ENCODE measurements around the gene RB1. TPM values are rescaled to one million over a fixed set of nuclear protein-coding genes. Genes with fewer than 3 reads are reported as not detected.

The RB1 gene
- total RNA-seq, 1 experiment from 2014 or later = 36.7 TPM

- no peak overlapping the region for H3K4me3 ChIP-seq (replicated peaks in 1 of 2; ENCODE audit: low read depth in 1 of 2, low read length in 2 of 2)
- H3K9me2 ChIP-seq (ENCODE audit: insufficient read depth) = no peaks in the 10 kb centered on the region
- H3K27ac ChIP-seq (ENCODE audit: low read depth, low read length) = no peak overlapping the region
- H4K20me1 ChIP-seq (ENCODE audit: insufficient read depth) = no peaks in the 10 kb centered on the region
- H3K4me2 ChIP-seq (ENCODE audit: low read length) = no peak overlapping the region
- intact Hi-C loops (cut with micrococcal nuclease) = no loop called here
- ChIA-PET RAD21 (ENCODE audit: low non-redundant PET in 1 of 2, low total read pairs in 2 of 2, uncharacterized antibody in 2 of 2, unreplicated experiment in 2 of 2) (no interaction called here), POLR2A (no interaction called here), CTCF (no interaction called here)
- peaks cover 0 to 20% of the 10 kb centered on the region in 2 experiments; a peak in 2 of 4 replicates for H3K36me3 ChIP-seq (ENCODE audit: control insufficient read depth in 1 of 2, insufficient read depth in 2 of 2, low read length in 2 of 2)
- H3K9ac ChIP-seq (ENCODE audit: low read length) = no peak overlapping the region
- TF ChIP-seq TCF7L2 (IDR thresholded peaks at IDR 0.05; ENCODE audit: borderline replicate concordance, extremely low read depth, insufficient read depth, insufficient read length) = no peak
- TF ChIP-seq EGR1 (IDR thresholded peaks at IDR 0.05; ENCODE audit: low read depth) = no peak
- TF ChIP-seq POLR2A (IDR thresholded peaks at IDR 0.05; ENCODE audit: borderline replicate concordance, extremely low read depth, insufficient read depth, insufficient read length) = no peak
- TF ChIP-seq FOSL1 (IDR thresholded peaks at IDR 0.05; ENCODE audit: low read depth) = no peak
- TF ChIP-seq, protein P1, sequence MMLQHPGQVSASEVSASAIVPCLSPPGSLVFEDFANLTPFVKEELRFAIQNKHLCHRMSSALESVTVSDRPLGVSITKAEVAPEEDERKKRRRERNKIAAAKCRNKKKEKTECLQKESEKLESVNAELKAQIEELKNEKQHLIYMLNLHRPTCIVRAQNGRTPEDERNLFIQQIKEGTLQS (IDR thresholded peaks at IDR 0.05) = no peak
- no peak for TF ChIP-seq CEBPB (IDR thresholded peaks at IDR 0.05; ENCODE audit: low read depth)
- TF ChIP-seq MAX (IDR thresholded peaks at IDR 0.05) = no peak
- TF ChIP-seq EZH2phosphoT487 (IDR thresholded peaks at IDR 0.05; ENCODE audit: borderline replicate concordance) = no peak
- no peak for TF ChIP-seq SRF (IDR thresholded peaks at IDR 0.05; ENCODE audit: low read depth)
- no peak for TF ChIP-seq CTCF (IDR thresholded peaks at IDR 0.05 in 2 of 3, conservative IDR thresholded peaks at IDR 0.05 in 1 of 3; ENCODE audit: borderline replicate concordance in 1 of 3, insufficient read depth in 1 of 3, low read depth in 2 of 3, low read length in 2 of 3)
- no peak for TF ChIP-seq REST (IDR thresholded peaks at IDR 0.05; ENCODE audit: low read depth)
- no peak for TF ChIP-seq YY1 (IDR thresholded peaks at IDR 0.05; ENCODE audit: extremely low read depth, insufficient replicate concordance, low read depth, low read length)
- TF ChIP-seq JUND (IDR thresholded peaks at IDR 0.05) = no peak
- TF ChIP-seq SP1 (IDR thresholded peaks at IDR 0.05; ENCODE audit: low read depth) = no peak
- no peak for TF ChIP-seq RAD21 (IDR thresholded peaks at IDR 0.05; ENCODE audit: low read depth)
- TF ChIP-seq ELF1 (IDR thresholded peaks at IDR 0.05; ENCODE audit: borderline replicate concordance, low read depth) = no peak
- no peak for TF ChIP-seq CBX3 (IDR thresholded peaks at IDR 0.05; ENCODE audit: low read depth)
- TF ChIP-seq SIN3A (IDR thresholded peaks at IDR 0.05; ENCODE audit: low read depth) = no peak
- no peak for DNase-seq (ENCODE audit: low read depth, low spot score)
- no peak for ATAC-seq
- no peaks in the 10 kb centered on the region for H3K9me3 ChIP-seq (ENCODE audit: control insufficient read depth in 1 of 2, insufficient read depth in 1 of 2, low read depth in 1 of 2, low read length in 2 of 2)
- BruUV-seq (replicated peaks) = no TSS peak
- no peaks in the 10 kb centered on the region for H3K79me2 ChIP-seq (ENCODE audit: insufficient read depth, low read length)
- no peaks in the 10 kb centered on the region for H3K4me1 ChIP-seq (ENCODE audit: control insufficient read depth in 1 of 2, insufficient read depth in 2 of 2, low read length in 2 of 2)
- no peak overlapping the region for H2AFZ ChIP-seq (ENCODE audit: low read depth, low read length, poor library complexity, severe bottlenecking)
- H3K27me3 ChIP-seq (ENCODE audit: insufficient read depth, low read length) = no peaks in the 10 kb centered on the region
Measured at GRCh38 chr13:48255954-48256353, 47.6 kb upstream of the RB1 start.
